Cardiac fibroblast (primary cell): ENCODE data around the gene MEA1.

ENCODE experiments used
- DNase-seq, 2 donors: peaks; one replicate each; pipeline versions ENCODE4 v3.0.0 to v3.0.0-alpha.2; 2010; ENCODE audit warnings: low read depth in 2 of 2
- H3K4me3 ChIP-seq, 2 donors: replicated peaks in 1 of 2; 1 replicate in 1 of 2; 2 replicates in 1 of 2; pipeline ENCODE4 v1.5.1; 2011; ENCODE audit warnings: low read depth in 2 of 2, low read length in 2 of 2, mild to moderate bottlenecking in 2 of 2, moderate library complexity in 1 of 2
- TF ChIP-seq, protein P1 (sequence below): IDR thresholded peaks from one replicate; pipeline ENCODE4 v1.5.1; 2011; ENCODE audit warnings: low read depth, mild to moderate bottlenecking, low read length, inconsistent platforms

The MEA1 gene

DNA sequence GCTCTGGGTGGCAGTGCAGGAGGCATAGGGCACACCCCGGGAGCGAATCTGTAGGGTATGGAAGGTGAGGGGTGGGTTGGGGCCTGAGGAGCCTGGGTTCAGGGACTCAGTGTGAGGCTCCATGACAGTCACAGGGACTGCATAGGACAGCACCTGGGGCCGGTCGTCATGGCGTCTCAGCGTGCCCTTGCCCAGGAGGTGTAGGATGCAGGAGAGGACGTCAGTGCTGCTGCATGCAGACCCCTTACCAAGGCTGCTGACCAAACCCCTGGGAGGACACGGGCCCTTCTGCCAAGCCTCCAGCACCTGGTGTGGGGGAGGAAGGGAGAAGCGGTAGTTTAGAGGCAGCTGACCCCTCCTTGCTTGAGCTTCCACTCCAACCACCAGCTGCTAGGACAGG lies 24.0 kb upstream of the MEA1 start:
- no peak overlapping the region for H3K4me3 ChIP-seq
- TF ChIP-seq, protein P1, sequence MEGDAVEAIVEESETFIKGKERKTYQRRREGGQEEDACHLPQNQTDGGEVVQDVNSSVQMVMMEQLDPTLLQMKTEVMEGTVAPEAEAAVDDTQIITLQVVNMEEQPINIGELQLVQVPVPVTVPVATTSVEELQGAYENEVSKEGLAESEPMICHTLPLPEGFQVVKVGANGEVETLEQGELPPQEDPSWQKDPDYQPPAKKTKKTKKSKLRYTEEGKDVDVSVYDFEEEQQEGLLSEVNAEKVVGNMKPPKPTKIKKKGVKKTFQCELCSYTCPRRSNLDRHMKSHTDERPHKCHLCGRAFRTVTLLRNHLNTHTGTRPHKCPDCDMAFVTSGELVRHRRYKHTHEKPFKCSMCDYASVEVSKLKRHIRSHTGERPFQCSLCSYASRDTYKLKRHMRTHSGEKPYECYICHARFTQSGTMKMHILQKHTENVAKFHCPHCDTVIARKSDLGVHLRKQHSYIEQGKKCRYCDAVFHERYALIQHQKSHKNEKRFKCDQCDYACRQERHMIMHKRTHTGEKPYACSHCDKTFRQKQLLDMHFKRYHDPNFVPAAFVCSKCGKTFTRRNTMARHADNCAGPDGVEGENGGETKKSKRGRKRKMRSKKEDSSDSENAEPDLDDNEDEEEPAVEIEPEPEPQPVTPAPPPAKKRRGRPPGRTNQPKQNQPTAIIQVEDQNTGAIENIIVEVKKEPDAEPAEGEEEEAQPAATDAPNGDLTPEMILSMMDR = no peak
- no peak for DNase-seq

DNA sequence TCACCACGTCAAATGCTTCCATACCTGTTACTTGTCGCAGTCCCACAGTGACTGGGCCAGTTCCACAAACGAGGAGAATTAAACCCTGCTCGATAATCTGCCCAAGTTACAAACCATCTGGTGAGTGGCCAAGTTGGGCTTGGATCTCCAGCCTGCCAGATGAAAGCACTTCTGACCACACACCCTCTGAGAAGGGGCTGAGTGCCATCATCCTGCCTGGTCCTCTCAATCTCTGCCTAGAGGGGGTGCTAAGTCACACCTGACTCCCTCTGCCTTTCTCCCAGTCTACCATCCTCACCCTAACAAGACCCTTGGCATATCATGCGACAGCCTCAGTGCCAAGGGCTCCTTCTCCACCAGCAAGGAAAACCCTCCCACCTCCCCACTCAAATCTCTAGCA lies 23.5 kb upstream of the MEA1 start:
- H3K4me3 ChIP-seq = no peak overlapping the region
- DNase-seq = no peak
- TF ChIP-seq, protein P1 = no peak

DNA sequence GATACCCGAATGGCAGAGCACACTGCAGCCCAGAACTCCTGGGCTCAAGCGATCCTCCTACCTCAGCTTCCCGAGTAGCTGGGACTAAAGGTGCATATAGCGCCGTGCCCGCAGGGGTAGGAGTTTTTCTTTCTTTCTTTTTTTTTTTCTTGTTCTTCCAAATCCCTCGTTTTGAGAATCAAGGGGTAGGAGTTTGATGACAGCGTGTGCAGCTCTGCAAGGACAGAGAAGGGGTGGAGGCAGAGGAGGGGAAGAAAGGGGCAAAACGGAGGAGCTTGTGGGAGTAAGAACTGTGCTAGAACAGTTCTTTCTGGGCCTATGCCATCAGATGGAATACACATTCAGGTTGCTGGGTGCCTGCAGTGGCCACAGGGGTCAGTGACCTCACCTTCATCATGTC lies 23.0 kb upstream of the MEA1 start:
- DNase-seq = no peak
- TF ChIP-seq, protein P1 = no peak
- no peak overlapping the region for H3K4me3 ChIP-seq

DNA sequence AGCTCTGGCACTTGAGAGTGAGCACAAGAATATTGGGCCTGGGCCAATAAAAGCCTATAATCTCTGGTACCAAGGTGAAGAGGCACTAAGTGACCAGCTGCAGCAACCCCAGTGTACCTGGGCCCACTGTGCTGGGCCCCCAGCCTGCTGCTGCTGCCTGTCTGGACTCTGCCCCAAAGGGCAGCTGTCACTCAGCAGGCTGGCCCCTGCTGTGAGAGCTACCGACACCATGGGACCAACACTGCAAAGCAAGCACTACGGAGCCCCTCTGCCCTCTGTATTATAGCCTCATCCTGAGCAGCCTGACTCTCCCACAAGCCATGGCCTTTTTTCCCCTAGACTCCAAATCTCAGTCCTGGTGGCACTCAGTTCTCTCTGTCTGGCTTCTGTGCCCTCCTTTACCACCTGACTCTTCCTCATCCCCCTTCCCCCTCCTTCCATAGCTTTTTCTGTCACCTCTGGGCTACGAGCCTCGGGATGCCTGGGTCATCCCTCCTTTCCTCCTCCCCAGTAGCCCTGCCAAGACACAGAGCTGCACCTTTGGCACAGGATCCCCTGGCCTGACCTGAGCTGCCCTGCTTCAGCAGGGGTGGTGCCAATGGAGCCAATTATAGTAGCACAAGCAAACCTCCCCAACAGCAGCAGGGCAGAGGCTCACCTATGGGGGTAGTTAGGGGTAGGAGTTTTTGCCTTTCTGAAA lies 21.9 kb upstream of the MEA1 start:
- TF ChIP-seq, protein P1 = no peak
- DNase-seq = no peak
- no peak overlapping the region for H3K4me3 ChIP-seq

DNA sequence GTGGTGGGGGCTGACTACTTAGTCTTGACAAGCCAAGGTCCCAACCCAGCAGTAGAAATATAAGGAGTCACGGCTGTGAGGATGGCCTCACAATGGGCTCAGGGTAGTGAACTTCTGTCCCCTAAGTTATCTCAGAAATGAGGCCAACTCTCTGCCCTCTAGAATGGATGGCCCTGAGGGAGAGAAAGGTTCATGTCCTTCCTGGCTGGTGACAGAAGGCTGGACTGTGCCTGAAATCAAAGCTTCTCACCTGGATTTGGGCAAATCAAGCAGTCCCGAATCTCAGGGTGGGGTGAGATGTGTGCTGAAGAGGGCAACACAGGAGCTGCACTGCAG lies 20.4 kb upstream of the MEA1 start:
- no peak for DNase-seq
- TF ChIP-seq, protein P1 = no peak
- H3K4me3 ChIP-seq = no peak overlapping the region

DNA sequence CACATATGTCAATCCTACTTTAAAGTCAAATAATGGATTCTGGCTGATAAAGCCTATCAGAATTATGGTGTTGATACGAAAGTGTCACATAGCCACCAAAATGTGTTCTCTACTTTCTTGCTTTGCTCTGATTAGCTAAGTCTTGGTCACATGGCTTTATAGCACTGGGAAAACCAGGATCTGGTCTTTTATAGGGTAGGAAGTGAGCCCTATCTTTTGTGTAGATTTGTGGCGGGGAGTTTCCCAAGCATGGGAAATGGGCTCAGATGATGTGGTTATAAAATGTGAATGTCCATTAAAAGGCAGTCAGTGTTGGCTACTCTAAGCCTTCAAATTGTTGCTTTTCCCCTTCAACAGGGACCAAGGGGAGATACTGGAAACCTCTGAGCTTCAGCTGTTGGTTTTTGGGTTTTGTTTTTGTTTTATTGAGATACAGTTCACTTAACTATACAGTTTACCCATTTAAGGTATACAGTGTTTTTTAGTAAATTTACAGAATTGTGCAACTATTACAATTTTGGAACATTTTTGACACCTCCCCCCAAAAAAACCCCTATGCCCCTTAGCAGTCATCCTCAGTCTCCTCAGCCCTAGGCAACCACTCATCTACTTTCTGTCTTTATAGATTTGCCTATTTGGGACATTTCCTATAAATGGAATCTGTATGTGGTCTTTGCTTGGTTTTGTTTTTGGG lies 19.9 kb upstream of the MEA1 start:
- TF ChIP-seq, protein P1 = no peak
- no peak overlapping the region for H3K4me3 ChIP-seq
- DNase-seq = no peak
